GM18867 (cell line): ENCODE measurements around the gene TEKT1.
"Not testable (repeated sequence)": the region's sequence is repeated elsewhere in the genome, so short reads cannot be mapped to it uniquely, and the experiment has no call there.

Source experiments
- ATAC-seq: cut with Tn5 transposase; IDR thresholded peaks from one replicate; pipeline ENCODE4 v1.9.1; 2021; ENCODE audit warnings: mild to moderate bottlenecking, moderate library complexity; ENCODE audit not compliant: unreplicated experiment

The TEKT1 gene

GRCh38 chr17:6816368-6816767 lies 15.2 kb downstream of the TEKT1 start:
- ATAC-seq: not testable (repeated sequence)

GRCh38 chr17:6815775-6816174 lies 15.8 kb downstream of the TEKT1 start:
- ATAC-seq: no peak

- no peak for ATAC-seq
These were observed 19.2 kb downstream of the TEKT1 start for GRCh38 chr17:6812295-6812694.

- no peak for ATAC-seq
These were observed 20.0 kb downstream of the TEKT1 start for GRCh38 chr17:6811510-6811909.

GRCh38 chr17:6800422-6801027 lies 31.0 kb downstream of the TEKT1 start:
- ATAC-seq: no peak

- no peak for ATAC-seq
These were observed 31.8 kb downstream of the TEKT1 start for GRCh38 chr17:6799738-6800137.

GRCh38 chr17:6797718-6798351 lies 33.7 kb downstream of the TEKT1 start:
- no peak for ATAC-seq

- ATAC-seq: no peak
These were observed 34.5 kb downstream of the TEKT1 start for GRCh38 chr17:6796887-6797490.

GRCh38 chr17:6796017-6796886 lies 35.3 kb downstream of the TEKT1 start:
- no peak for ATAC-seq

GRCh38 chr17:6793748-6794493 lies 37.6 kb downstream of the TEKT1 start:
- no peak for ATAC-seq

- no peak for ATAC-seq
These were observed 42.4 kb downstream of the TEKT1 start for GRCh38 chr17:6789146-6789545.

- ATAC-seq: no peak
These were observed 44.3 kb downstream of the TEKT1 start for GRCh38 chr17:6787081-6787693.

GRCh38 chr17:6786618-6787017 lies 44.9 kb downstream of the TEKT1 start:
- ATAC-seq: no peak

GRCh38 chr17:6782244-6782643 lies 49.3 kb downstream of the TEKT1 start:
- ATAC-seq: no peak

- no peak for ATAC-seq
These were observed 50.6 kb downstream of the TEKT1 start for GRCh38 chr17:6780886-6781285.

- no peak for ATAC-seq
These were observed 51.5 kb downstream of the TEKT1 start for GRCh38 chr17:6780001-6780400.

- ATAC-seq: no peak
These were observed 52.1 kb downstream of the TEKT1 start for GRCh38 chr17:6779411-6779810.

- ATAC-seq: no peak
These were observed 55.6 kb downstream of the TEKT1 start, which contains the start of gene FBXO39 for GRCh38 chr17:6775871-6776405. Gene FBXO39 (plus strand): TSS chr17:6776215. CDS start chr17:6779869, 3,654 bp downstream.

- not testable (repeated sequence) for ATAC-seq
These were observed 56.6 kb downstream of the TEKT1 start for GRCh38 chr17:6774906-6775305.

- no peak for ATAC-seq
These were observed 59.5 kb downstream of the TEKT1 start for GRCh38 chr17:6772016-6772415.
